Hematopoietic multipotent progenitor cell treated with erythropoietin and hydrocortisone succinate and interleukin-3 and kit ligand, for 6 days (in vitro differentiated cells): ENCODE data around the gene WAPL.
A peak's percentile ranks its signal among the peaks of the same experiment; 100 is the strongest.

Experiments
- DNase-seq: peaks from one replicate; pipeline ENCODE4 v3.0.0-alpha.2; 2015

The WAPL gene

GRCh38 chr10:86450806-86451603, 70.6 kb downstream of the WAPL start:
- no peak for DNase-seq

- DNase-seq = no peak
Measured at GRCh38 chr10:86449926-86450558, 71.5 kb downstream of the WAPL start.

GRCh38 chr10:86447432-86447831, 74.2 kb downstream of the WAPL start:
- DNase-seq = no peak

DNA sequence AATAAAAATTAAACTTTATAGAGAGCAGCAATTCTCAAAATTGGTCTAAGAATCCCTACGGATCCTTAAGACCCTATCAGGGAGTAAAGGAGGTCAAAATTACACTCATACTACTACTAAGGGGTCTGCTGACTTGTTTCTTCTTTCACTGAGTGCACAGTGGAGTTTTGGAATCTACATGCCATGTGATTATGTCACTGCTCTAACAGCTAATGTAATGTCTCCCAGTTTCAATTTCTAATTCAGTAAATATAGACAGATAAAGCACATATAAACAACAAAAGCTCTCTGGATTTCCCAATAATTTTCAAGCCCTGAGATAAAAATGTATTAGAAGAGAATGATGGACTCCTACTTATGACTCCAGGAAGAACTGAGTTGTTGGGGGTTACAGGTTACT, 74.6 kb downstream of the WAPL start:
- DNase-seq = no peak

GRCh38 chr10:86446440-86446839, 75.2 kb downstream of the WAPL start:
- DNase-seq = no peak

DNA sequence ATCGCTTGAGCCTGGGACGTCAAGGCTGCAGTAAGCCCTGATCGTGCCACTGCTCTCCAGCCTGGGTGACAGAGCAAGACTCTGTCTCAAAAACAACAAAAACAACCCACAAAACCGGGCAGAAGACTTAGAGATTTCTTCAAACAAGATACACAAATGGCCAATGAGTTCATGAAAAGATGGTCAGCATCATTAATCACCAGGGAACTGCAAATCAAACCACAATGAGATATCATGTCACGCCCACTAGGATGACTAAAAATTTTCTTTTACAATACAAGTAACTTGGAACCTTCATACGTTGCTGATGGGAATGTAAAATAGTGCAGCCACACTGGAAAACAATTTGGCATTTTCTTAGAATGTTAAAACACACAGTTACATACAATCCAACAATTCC, 77.7 kb downstream of the WAPL start:
- DNase-seq = no peak

- DNase-seq = no peak
Measured at GRCh38 chr10:86443069-86443468, 78.5 kb downstream of the WAPL start.

- no peak for DNase-seq
Measured at GRCh38 chr10:86440874-86441843, 80.4 kb downstream of the WAPL start.

- DNase-seq = peak; percentile 69
Measured at GRCh38 chr10:86439544-86439943, 82.0 kb downstream of the WAPL start.

GRCh38 chr10:86438091-86438749, 83.4 kb downstream of the WAPL start:
- DNase-seq = no peak

- DNase-seq = no peak
Measured at GRCh38 chr10:86437447-86437846, 84.1 kb downstream of the WAPL start.

GRCh38 chr10:86436963-86437362, 84.6 kb downstream of the WAPL start:
- no peak for DNase-seq

GRCh38 chr10:86434656-86435055, 86.9 kb downstream of the WAPL start:
- DNase-seq = no peak

- no peak for DNase-seq
Measured at GRCh38 chr10:86423739-86424138, 97.9 kb downstream of the WAPL start.

DNA sequence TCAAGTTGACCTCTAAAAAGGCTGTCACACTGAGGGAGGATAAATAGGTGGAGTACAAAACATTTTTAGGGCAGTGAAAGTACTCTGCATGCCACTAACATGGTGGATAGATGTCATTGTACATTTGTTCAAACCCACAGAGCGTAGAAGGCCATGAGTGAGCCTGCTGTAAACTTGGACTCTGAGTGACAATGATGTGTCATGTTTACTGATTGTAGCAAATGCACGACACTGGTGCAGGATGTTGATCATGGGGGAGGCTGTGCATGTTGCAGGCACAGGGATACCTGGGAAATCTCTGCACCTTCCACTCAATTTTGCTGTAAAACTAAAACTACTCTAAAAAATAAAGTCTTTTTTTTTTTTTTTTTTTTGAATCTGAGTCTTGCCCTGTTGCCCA, 102.5 kb downstream of the WAPL start:
- DNase-seq = no peak

GRCh38 chr10:86415583-86415982, 106.0 kb downstream of the WAPL start:
- no peak for DNase-seq

DNA sequence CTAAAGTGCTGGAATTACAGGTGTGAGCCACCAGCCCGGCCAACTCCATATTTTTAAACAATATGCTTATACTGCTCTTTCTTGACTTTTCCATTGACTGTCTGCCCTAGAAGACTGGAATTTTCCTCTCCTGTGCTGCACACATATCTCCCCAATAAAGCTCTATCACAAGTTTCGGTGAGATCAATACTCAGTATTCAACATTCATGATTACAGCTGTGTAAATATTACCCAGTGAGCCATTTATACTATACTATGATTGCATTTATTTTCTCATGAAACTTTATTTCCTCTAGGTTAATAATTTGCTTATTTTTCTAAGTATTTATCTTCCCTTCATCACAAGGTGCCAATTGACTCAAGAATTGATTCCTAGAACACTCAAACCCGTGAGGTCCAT, 106.5 kb downstream of the WAPL start:
- DNase-seq = no peak

GRCh38 chr10:86413046-86413728, 108.4 kb downstream of the WAPL start:
- peak; percentile 19 for DNase-seq

GRCh38 chr10:86411852-86412560, 109.6 kb downstream of the WAPL start:
- no peak for DNase-seq

DNA sequence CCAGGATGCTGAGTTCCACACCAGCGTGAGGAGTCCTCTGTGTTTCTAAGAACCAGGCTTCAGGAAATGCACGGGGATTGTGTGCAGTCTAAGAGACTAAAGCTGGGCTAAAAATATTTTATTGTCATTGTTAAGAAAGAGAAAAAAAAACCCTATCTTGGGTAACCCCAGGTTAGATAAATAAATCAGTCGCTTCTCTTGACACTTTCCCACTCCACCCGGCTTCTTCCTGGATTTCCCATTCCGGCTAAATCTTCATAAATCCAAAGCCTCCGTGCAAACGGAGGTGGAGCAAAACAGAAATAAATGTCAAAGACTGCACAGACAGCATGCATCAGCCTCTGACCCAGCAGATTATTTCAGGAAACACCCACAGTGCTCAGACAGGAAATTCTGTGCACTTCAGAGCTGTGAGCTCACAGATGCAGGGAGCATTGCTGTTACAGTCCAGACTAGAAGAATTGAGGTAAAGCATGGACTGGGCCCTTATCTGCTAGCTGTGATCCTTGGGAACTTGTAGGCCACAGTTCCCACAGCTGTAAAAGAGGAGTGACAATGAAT, 110.2 kb downstream of the WAPL start:
- DNase-seq = peak; percentile 33

DNA sequence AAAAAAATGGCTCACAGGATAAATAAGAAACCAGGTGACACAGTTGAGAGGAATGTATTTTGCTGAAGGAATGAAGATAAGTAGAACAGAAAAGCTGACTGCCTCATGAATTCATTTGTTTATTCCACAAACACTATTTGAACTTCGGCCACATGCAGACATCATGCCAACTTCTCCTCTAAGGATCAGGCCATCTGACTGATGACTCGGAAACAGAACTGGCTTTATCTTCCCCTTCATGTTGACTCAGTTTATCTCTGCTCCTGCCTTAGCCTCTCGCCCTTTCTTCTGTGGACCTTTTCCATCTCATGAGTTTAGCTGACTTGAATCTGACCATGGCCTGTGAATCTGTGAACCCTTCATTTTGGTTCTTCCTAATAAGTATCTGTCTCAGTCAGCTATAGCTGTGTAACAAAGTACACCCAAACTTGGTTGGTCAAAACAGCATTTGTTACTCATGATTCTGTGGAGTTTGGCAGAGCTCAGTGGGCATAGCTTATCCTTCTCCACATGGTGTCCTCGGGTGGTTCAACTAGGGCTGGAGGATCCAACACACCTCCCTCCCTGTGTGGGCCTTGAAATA, 111.0 kb downstream of the WAPL start:
- no peak for DNase-seq
